AG09319 (cell line): ENCODE measurements around the gene NTNG2.

Source experiments
- DNase-seq: peaks from one replicate; pipeline ENCODE4 v3.0.0-alpha.2; 2010; ENCODE audit warnings: low read depth; ENCODE audit errors: extremely low read depth
- TF ChIP-seq, protein P1 (sequence below): IDR thresholded peaks from 2 replicates; pipeline ENCODE4 v1.5.1; 2011; ENCODE audit warnings: low read depth, mild to moderate bottlenecking, inconsistent platforms, low read length, moderate library complexity

Gene NTNG2

DNA sequence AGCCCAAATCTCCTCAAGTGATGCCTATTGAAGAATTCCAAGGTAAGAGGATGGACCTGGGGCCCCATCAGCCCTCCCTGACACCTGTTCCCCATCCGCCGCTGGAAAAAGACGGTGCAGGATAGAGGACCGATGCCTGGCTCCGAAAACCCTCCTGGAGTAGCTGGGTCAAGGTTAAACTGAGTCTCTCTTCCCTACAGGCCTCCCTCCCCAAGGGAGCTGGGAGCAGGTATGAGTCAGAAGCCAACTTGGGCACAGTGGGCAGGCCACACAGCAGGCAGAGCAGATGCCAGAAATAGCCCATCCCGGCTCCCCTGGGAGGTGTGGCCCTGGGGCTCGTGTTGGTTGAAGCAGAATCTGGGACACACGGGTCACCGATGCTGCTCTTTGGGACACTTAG lies 75.6 kb downstream of the NTNG2 start:
- TF ChIP-seq, protein P1, sequence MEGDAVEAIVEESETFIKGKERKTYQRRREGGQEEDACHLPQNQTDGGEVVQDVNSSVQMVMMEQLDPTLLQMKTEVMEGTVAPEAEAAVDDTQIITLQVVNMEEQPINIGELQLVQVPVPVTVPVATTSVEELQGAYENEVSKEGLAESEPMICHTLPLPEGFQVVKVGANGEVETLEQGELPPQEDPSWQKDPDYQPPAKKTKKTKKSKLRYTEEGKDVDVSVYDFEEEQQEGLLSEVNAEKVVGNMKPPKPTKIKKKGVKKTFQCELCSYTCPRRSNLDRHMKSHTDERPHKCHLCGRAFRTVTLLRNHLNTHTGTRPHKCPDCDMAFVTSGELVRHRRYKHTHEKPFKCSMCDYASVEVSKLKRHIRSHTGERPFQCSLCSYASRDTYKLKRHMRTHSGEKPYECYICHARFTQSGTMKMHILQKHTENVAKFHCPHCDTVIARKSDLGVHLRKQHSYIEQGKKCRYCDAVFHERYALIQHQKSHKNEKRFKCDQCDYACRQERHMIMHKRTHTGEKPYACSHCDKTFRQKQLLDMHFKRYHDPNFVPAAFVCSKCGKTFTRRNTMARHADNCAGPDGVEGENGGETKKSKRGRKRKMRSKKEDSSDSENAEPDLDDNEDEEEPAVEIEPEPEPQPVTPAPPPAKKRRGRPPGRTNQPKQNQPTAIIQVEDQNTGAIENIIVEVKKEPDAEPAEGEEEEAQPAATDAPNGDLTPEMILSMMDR, result no peak
- no peak for DNase-seq

DNA sequence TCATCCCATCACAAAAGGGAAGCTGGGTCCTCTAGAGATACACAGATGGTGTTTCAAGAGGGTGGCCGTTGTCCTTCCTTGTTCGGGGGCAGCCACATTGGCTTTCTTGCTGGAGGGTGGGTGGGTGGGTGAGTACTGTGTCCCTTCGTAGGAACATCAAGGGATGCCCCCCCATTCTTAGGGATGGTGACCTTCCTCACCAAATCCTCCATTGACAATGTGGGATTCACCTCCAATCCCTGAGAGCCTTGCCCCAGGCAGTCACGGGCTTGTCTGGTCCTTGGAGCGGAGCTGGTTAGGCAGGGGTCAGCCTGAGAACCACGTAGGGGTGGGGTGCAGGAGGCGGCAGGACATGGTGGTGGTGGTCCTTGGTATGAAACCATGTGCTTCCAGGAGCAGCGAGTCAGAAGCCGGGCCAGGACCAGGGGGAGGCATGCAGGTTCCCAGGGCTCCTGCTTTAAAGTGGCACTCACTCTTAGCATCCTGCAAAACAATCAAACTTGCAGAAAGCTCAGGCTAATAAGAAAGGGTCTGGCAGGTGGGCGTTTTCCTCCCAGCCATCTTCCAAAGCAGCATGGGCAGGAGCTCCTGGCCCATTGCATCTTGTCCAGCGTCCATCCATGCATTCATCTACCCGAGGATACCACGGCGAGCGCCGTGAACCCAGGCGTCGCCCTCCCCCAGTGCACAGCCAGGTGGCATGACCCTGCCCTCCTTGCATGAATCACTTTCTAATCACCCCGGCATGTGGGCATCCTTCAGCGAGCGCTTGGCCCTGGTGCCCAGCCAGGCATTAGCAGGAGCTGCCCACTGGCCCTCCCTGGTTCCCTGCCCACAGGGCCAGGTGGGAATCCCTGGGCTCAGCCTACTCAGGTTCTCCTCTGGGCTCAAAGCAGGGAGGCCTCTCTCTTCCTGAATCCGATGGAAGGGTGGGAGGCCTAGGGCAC lies 76.4 kb downstream of the NTNG2 start:
- TF ChIP-seq, protein P1, result no peak
- DNase-seq, result no peak

DNA sequence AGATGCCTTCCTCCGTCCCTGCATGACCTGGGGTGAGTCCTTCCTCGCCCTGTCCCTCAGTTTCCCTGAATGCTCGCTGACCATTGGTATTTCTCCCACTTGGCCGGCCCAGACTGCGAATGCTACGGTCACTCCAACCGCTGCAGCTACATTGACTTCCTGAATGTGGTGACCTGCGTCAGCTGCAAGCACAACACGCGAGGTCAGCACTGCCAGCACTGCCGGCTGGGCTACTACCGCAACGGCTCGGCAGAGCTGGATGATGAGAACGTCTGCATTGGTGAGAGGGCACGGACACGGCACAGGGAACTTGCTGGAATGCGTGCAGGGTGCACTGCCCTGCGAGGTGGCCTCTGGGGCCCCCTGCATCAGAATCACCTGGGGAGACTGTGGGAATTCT lies 77.1 kb downstream of the NTNG2 start:
- TF ChIP-seq, protein P1, result no peak
- DNase-seq, result no peak

DNA sequence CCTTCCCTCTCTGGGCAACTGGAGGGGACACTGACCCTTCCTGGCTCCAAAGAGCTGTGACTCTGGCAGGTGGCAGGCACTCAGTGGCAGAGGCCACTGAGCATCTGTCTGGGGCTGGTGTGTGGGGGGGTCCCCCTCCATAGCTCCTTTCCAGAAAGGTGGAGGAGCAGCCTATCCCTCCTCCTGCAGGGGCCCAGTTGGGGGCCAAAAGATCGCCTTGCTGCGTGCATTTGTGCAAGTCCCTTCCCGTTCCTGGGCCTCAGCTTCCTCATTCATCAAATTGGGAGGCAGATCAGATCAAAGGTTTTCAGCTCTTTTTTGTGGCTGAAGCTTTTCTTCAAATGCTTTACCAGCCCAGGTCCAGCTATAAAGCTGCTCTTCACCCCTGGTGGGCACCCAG lies 77.7 kb downstream of the NTNG2 start:
- no peak for DNase-seq

DNA sequence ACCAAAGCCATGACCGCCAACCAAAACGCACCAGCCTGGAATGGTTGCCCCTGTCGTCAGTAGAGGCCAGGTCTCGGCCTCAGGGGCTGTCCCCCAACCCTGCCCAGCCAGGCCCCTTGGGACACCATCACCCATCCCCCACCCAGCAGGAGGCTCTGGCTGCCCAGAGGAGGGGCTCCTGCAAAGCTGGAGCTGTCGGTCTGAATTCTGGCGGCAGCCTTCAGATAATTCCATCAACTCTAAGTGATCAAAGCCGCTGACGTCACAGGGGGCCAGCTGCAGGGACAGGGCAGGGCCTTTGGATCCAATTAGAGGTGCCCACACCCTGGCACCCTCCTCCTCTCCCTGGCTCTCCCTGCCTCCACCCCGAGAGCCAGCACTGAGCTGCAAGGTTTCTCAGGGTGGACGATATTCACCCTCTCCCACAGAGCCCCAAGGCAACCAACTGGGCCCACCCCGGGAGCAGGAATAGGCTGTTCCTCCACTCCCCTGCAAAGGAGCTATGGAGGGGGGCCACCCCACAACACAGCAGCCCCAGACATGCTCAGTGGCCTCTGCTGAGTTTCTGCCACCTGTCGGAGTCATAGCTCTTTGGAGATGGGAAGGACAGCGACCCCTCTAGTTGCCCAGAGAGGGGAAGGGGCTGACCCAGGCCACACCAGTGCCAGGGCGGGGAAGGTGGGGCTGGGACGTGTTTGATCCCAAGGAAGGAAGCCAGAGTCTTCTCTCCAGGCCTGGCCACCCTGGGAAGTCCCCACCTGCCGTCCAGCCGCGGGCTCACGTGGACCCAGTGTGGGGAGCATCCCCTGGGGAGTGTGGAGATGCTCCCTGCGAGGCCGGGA lies 78.4 kb downstream of the NTNG2 start:
- DNase-seq, result no peak
- TF ChIP-seq, protein P1, result no peak

More for the DNA sequence above, 77.7 kb downstream of the NTNG2 start:
- TF ChIP-seq, protein P1, result no peak

DNA sequence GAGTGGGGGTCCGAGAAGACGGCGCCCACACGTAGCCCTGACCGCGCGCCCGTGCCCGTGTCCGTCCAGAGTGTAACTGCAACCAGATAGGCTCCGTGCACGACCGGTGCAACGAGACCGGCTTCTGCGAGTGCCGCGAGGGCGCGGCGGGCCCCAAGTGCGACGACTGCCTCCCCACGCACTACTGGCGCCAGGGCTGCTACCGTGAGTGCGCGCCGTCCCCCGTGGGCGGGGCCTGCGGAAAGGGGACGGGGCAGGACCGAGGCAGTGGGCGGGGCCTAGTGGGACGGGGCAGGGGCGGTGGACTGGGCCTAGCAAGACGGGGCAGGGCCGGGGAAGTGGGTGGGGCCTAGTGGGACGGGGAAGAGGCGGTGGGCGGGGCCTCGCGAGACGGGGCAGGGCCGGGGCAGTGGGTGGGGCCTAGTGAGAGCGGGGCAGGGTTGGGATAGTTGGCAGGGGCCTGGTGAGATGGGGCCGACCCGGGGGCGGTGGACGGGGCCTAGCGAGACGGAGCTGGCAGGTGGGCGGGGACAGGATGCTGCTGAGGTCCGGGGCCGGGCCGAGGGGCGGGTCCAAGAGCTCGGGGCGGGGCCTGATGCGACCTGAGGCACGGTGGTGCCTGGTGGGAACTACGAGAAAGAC lies 79.1 kb downstream of the NTNG2 start:
- TF ChIP-seq, protein P1, result no peak
- DNase-seq, result peak; percentile 49
